K562 (cell line): ENCODE measurements around the gene PPP1R12B. TPM values are rescaled to one million over a fixed set of nuclear protein-coding genes. Genes with fewer than 3 reads are reported as not detected.
A peak's percentile ranks its signal among the peaks of the same experiment; 100 is the strongest.
"Not testable (repeated sequence)": the region's sequence is repeated elsewhere in the genome, so short reads cannot be mapped to it uniquely, and the experiment has no call there.

Experiments used
- ATAC-seq: fragments of 200-7000 bp; cut with Tn5 transposase; 3 replicates; pipeline ENCODE4 v1.9.1; 2020; ENCODE audit warnings: moderate library complexity
- BruUV-seq: library from RNA; stranded (reverse); fragments of 400-500 nt; replicated peaks from 2 replicates; lab custom pipeline; 2021; lab: Mats Ljungman, UMichigan
- CTCF ChIA-PET: fragments of 300-600 bp; formaldehyde crosslinking; extraction: SDS; loops from one replicate; lab custom pipeline; 2021; ENCODE audit warnings: low intra/inter-chr PET ratio; lab: Yijun Ruan, JAX
- POLR2A ChIA-PET: fragments of 300-600, 350-650 bp; sonication (Branson Sonifier 250); formaldehyde crosslinking; extraction: SDS; loops from one replicate; lab custom pipeline; 2021; ENCODE audit warnings: antibody characterized with exemption, inconsistent platforms; lab: Yijun Ruan, JAX
- DNase-seq, 4 experiments: peaks; one replicate each; pipeline versions ENCODE4 v3.0.0 to v3.0.0-alpha.2; 2011 to 2018; ENCODE audit warnings: low spot score in 3 of 4, mixed read lengths in 3 of 4; ENCODE audit errors: extremely low read depth in 1 of 4
- FAIRE-seq: peaks from 2 replicates; lab custom pipeline; 2011; peaks lifted over from hg19 to GRCh38; lab: Jason Lieb, UNC
- H2AFZ ChIP-seq: 2 replicates; pipeline ENCODE4 v1.6.0; 2011; ENCODE audit warnings: low read depth, low read length, control low read depth, inconsistent platforms
- H3K27ac ChIP-seq: fragments of 200-600 bp; 3 replicates; pipeline ENCODE4 v1.8.0; 2011; ENCODE audit warnings: low read depth, mild to moderate bottlenecking, control low read depth, inconsistent platforms, low read length, moderate library complexity, mixed read lengths; ENCODE audit errors: extremely low read depth
- H3K27me3 ChIP-seq, 2 experiments: fragments of 300-600 bp in 1 of 2; 2 replicates in 1 of 2; 3 replicates in 1 of 2; pipeline versions ENCODE4 v1.6.0 to v1.8.0; 2011; ENCODE audit warnings: inconsistent platforms in 2 of 2, low read length in 2 of 2, mild to moderate bottlenecking in 1 of 2, mixed read lengths in 1 of 2, moderate library complexity in 1 of 2; ENCODE audit not compliant: control insufficient read depth in 2 of 2, insufficient read depth in 2 of 2
- H3K36me3 ChIP-seq: fragments of 300-600 bp; 3 replicates; pipeline ENCODE4 v1.8.0; 2011; ENCODE audit warnings: mild to moderate bottlenecking, low read length, inconsistent platforms; ENCODE audit not compliant: control insufficient read depth, insufficient read depth
- H3K4me1 ChIP-seq, 2 experiments: fragments of 200-600 bp in 1 of 2; replicated peaks in 1 of 2; 2 replicates in 1 of 2; 3 replicates in 1 of 2; pipeline versions ENCODE4 v1.5.1 to v1.8.0; 2011; ENCODE audit warnings: inconsistent platforms in 2 of 2, low read length in 2 of 2, mild to moderate bottlenecking in 1 of 2, mixed read lengths in 1 of 2, moderate library complexity in 1 of 2; ENCODE audit not compliant: control insufficient read depth in 2 of 2, insufficient read depth in 2 of 2
- H3K4me2 ChIP-seq: 2 replicates; pipeline ENCODE4 v1.6.1; 2011; ENCODE audit warnings: low read length, control low read depth, inconsistent platforms, mixed read lengths; ENCODE audit not compliant: insufficient read depth
- H3K4me3 ChIP-seq: fragments of 200-600 bp; sonication (generic), shearing (Covaris generic); 2 replicates; pipeline ENCODE4 v1.5.1; 2016; ENCODE audit warnings: control low read depth, inconsistent platforms
- H3K79me2 ChIP-seq: fragments of 200-600 bp; 3 replicates; pipeline ENCODE4 v1.8.0; 2011; ENCODE audit warnings: low read length, inconsistent platforms; ENCODE audit not compliant: control insufficient read depth, insufficient read depth
- H3K9ac ChIP-seq, 2 experiments: 2 replicates each; pipeline versions ENCODE4 v1.6.0 to v1.6.1; 2011; ENCODE audit warnings: low read depth in 2 of 2, low read length in 2 of 2, control low read depth in 1 of 2, inconsistent platforms in 1 of 2, mild to moderate bottlenecking in 1 of 2, mixed read lengths in 1 of 2; ENCODE audit not compliant: insufficient read depth in 1 of 2
- H3K9me1 ChIP-seq: one replicate; pipeline ENCODE4 v1.6.0; 2011; ENCODE audit warnings: inconsistent platforms, mild to moderate bottlenecking, low read length, moderate library complexity; ENCODE audit not compliant: control insufficient read depth, insufficient read depth
- H3K9me3 ChIP-seq: replicated peaks from 2 replicates; pipeline ENCODE4 v1.5.1; 2011; ENCODE audit warnings: low read depth, low read length, inconsistent platforms; ENCODE audit not compliant: control insufficient read depth, insufficient read depth
- H4K20me1 ChIP-seq: replicated peaks from 2 replicates; pipeline ENCODE4 v1.6.1; 2011; ENCODE audit warnings: low read length, inconsistent platforms, mixed read lengths; ENCODE audit not compliant: control insufficient read depth, insufficient read depth
- RAD21 ChIP-seq, 2 experiments: fragments of 250-450 bp in 1 of 2; fragments of 450-650 bp in 1 of 2; sonication (Bioruptor Pico) in 1 of 2; formaldehyde crosslinking in 1 of 2; IDR thresholded peaks in 1 of 2; conservative IDR thresholded peaks in 1 of 2; 2 replicates each; pipeline versions ENCODE4 v1.4.0 to v1.8.0; 2020 to 2022; ENCODE audit warnings: mild to moderate bottlenecking in 2 of 2, moderate library complexity in 1 of 2
- REST ChIP-seq, 2 experiments: fragments of 450-650 bp; formaldehyde crosslinking in 1 of 2; IDR thresholded peaks; 2 replicates each; pipeline versions ENCODE4 v1.4.0 to v1.6.1; 2014 to 2020; ENCODE audit warnings: mild to moderate bottlenecking in 2 of 2, borderline replicate concordance in 1 of 2, low read depth in 1 of 2
- SMC3 ChIP-seq: conservative IDR thresholded peaks from 2 replicates; pipeline ENCODE4 v1.6.1; 2011; ENCODE audit warnings: low read depth, low read length, improper control_type of control experiment; ENCODE audit not compliant: insufficient read depth
- WGBS: fragments of 100-300 bp; shearing (Covaris generic); methylation state at CpG from one replicate; pipeline ENCODE4 v1.1.6; 2016; ENCODE audit warnings: low coverage, mixed read lengths; ENCODE audit not compliant: insufficient coverage; ENCODE audit errors: missing lambda C conversion rate; 5-methylcytosine and 5-hydroxymethylcytosine counted together
- in situ Hi-C: fragments of 300-500 bp; cut with MboI; formaldehyde crosslinking; loops from 4 replicates; pipeline ENCODE4 v1.15.0; 2018; ENCODE audit warnings: inconsistent platforms, mixed read lengths
- intact Hi-C: fragments of 100-400 bp; cut with micrococcal nuclease; formaldehyde crosslinking; loops from 2 replicates; pipeline ENCODE4 v1.14.2; 2022
- polyA plus RNA-seq, 8 experiments: library from polyadenylated mRNA; depleted of rRNA in 4 of 8; stranded (reverse) in 5 of 8; unstranded in 3 of 8; fragments of >200 nt; fragmentation: Nextera tagmentation in 2 of 8; fragmentation: Illumina TruSeq in 1 of 8; extraction: Ambion mirVana in 2 of 8; extraction: Trizol in 1 of 8; gene quantifications; 2 replicates each; pipeline versions ENCODE4 v1.2.1 to v1.2.3, GENCODE V29; 2011 to 2014; ENCODE audit warnings: inconsistent platforms in 1 of 8, missing spikeins in 1 of 8
- total RNA-seq, 7 experiments: library from RNA; depleted of rRNA in 6 of 7; stranded (reverse); fragments of >200 nt in 6 of 7; fragmentation: Illumina TruSeq in 2 of 7; extraction: Trizol in 2 of 7; gene quantifications; 2 replicates each; pipeline versions ENCODE4 v1.2.1 to v1.2.3, GENCODE V29; 2011 to 2021; ENCODE audit warnings: low replicate concordance in 1 of 7
- TF ChIP-seq, protein P1 (sequence below), 3 experiments: IDR thresholded peaks in 2 of 3; conservative IDR thresholded peaks in 1 of 3; 2 replicates each; pipeline ENCODE4 v1.5.1; 2011 to 2012; ENCODE audit warnings: low read length in 3 of 3, mild to moderate bottlenecking in 3 of 3, control low read depth in 2 of 3, improper control_type of control experiment in 1 of 3, inconsistent platforms in 1 of 3, low read depth in 1 of 3, mixed read lengths in 1 of 3, moderate library complexity in 1 of 3; ENCODE audit not compliant: insufficient read depth in 2 of 3
- TF ChIP-seq, protein P2 (sequence below): fragments of 450-650 bp; formaldehyde crosslinking; IDR thresholded peaks from 2 replicates; pipeline ENCODE4 v1.4.0; 2020; ENCODE audit warnings: mild to moderate bottlenecking, moderate library complexity

Gene PPP1R12B
- total and polyA plus RNA-seq, 9 of the 15 experiments (the other 6 are each of a cell fraction or from before 2014, with no cell fraction given), result 0.73 to 16.9 (median 13.6) TPM

- H3K9me1 ChIP-seq; H3K79me2 ChIP-seq; H4K20me1 ChIP-seq; H3K27me3 ChIP-seq; H3K4me1 ChIP-seq; H3K27ac ChIP-seq; H3K4me2 ChIP-seq; H3K9ac ChIP-seq; H3K4me3 ChIP-seq; H2AFZ ChIP-seq; H3K36me3 ChIP-seq; BruUV-seq; H3K9me3 ChIP-seq; in situ Hi-C loops; TF ChIP-seq REST (CRISPR knock-in tag; IDR thresholded peaks at IDR 0.05; ENCODE audit: low read depth): not testable (repeated sequence)
- TF ChIP-seq SMC3 (peak; percentile 31; the same call in 1 of the 2 replicates), REST (IDR thresholded peaks at IDR 0.05; ENCODE audit: borderline replicate concordance) (peak; percentile 30; the same call in 1 of the 2 replicates), RAD21 (CRISPR knock-in tag; conservative IDR thresholded peaks at IDR 0.05 in 1 of 2, IDR thresholded peaks at IDR 0.05 in 1 of 2) (peak; percentile 47 to 60)
- TF ChIP-seq, protein P1, sequence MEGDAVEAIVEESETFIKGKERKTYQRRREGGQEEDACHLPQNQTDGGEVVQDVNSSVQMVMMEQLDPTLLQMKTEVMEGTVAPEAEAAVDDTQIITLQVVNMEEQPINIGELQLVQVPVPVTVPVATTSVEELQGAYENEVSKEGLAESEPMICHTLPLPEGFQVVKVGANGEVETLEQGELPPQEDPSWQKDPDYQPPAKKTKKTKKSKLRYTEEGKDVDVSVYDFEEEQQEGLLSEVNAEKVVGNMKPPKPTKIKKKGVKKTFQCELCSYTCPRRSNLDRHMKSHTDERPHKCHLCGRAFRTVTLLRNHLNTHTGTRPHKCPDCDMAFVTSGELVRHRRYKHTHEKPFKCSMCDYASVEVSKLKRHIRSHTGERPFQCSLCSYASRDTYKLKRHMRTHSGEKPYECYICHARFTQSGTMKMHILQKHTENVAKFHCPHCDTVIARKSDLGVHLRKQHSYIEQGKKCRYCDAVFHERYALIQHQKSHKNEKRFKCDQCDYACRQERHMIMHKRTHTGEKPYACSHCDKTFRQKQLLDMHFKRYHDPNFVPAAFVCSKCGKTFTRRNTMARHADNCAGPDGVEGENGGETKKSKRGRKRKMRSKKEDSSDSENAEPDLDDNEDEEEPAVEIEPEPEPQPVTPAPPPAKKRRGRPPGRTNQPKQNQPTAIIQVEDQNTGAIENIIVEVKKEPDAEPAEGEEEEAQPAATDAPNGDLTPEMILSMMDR (IDR thresholded peaks at IDR 0.05 in 2 of 3, conservative IDR thresholded peaks at IDR 0.05 in 1 of 3; ENCODE audit: insufficient read depth in 2 of 3, low read depth in 1 of 3, low read length in 3 of 3), result peak; percentile 41 to 65 (median 48); a peak in 4 of 6 replicates
- TF ChIP-seq, protein P2, sequence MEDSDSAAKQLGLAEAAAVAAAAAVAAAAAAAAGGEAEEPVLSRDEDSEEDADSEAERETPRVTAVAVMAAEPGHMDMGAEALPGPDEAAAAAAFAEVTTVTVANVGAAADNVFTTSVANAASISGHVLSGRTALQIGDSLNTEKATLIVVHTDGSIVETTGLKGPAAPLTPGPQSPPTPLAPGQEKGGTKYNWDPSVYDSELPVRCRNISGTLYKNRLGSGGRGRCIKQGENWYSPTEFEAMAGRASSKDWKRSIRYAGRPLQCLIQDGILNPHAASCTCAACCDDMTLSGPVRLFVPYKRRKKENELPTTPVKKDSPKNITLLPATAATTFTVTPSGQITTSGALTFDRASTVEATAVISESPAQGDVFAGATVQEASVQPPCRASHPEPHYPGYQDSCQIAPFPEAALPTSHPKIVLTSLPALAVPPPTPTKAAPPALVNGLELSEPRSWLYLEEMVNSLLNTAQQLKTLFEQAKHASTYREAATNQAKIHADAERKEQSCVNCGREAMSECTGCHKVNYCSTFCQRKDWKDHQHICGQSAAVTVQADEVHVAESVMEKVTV, result 0 out of 2 replicates have a peak, but pooled peaks have one; percentile 26
- ChIA-PET CTCF (interaction anchor here (0.6 to 0.7 kb wide), 3 partner anchors 108 to 313 kb away, joined by 3 to 4 read pairs (median 3); no protein-coding TSS in a partner anchor), POLR2A (interaction anchor here (0.8 to 1.1 kb wide), 2 partner anchors 140 to 222 kb away, joined by 3 to 5 read pairs; no protein-coding TSS in a partner anchor)
- peak in 1 of 4 experiments; percentile 45 for DNase-seq
- peak; percentile 72 for ATAC-seq
- intact Hi-C loops, result loop anchor here (2.0 to 10.0 kb wide), 3 partner anchors 107 to 251 kb away; partner anchors contain the start of genes SYT2 and UBE2T
- 43% methylated on average over 4 of the region's 4 CpGs for WGBS
- peak; percentile 63 for FAIRE-seq
These were observed 115.7 kb downstream of the PPP1R12B start for GRCh38 chr1:202464153-202464742.
